ENCODE data around the gene INPP5K. TPM values are rescaled to one million over a fixed set of nuclear protein-coding genes. Genes with fewer than 3 reads are reported as not detected.
"Not testable (repeated sequence)": the region's sequence is repeated elsewhere in the genome, so short reads cannot be mapped to it uniquely, and the experiment has no call there.

Gene INPP5K
- total and polyA plus RNA-seq, 10 of the 15 experiments (the other 5 are each of a cell fraction or from before 2014, with no cell fraction given) = 0.58 to 41.2 (median 23.3) TPM

DNA sequence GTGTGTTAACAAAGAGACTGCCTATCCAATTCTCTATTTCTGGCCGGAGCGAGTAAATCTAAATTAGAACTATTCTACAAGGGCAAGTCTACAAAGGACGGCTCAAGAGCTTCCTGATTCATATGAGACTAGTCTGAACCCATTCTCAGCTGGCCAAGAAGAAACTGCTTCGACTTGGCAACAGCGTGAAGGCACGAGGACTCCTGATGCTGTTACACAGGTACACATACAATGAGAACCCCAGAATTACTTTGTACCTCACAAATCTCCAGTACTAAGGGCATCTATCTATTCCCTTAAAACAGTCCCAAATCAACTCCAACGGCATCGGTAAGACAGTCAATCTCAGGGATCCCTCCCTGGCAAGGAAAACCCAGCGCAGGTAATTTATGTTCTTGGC is 61.9 kb downstream of the INPP5K start:
- H3K27me3 ChIP-seq (replicated peaks in 1 of 2; ENCODE audit: control insufficient read depth in 2 of 2, insufficient read depth in 2 of 2, low read length in 1 of 2) = no peaks in the 10 kb centered on the region
- intact Hi-C loops (cut with micrococcal nuclease; ENCODE audit: unreplicated experiment) (no loop called here), in situ Hi-C loops (cut with MboI) (no loop called here)
- DNase-seq (ENCODE audit: low read depth, low spot score) (no peak), ATAC-seq (no peak), FAIRE-seq (no peak)
- peak overlapping the region; percentile 89; the same call in 1 of the 2 replicates for H3K27ac ChIP-seq (ENCODE audit: control insufficient read depth, insufficient read depth)
- peak overlapping the region; percentile 73 for H3K4me3 ChIP-seq
- H4K20me1 ChIP-seq (ENCODE audit: control insufficient read depth, insufficient read depth) = peaks cover 7% of the 10 kb centered on the region; the same call in 1 of the 2 replicates
- WGBS (ENCODE audit: insufficient coverage, insufficient replicate concordance, low lambda C conversion rate, missing lambda C conversion rate) = 46% methylated on average over 9 of the region's 9 CpGs
- no peak for TF ChIP-seq SPI1 (IDR thresholded peaks at IDR 0.05; ENCODE audit: borderline replicate concordance, insufficient read depth, low read depth, low read length)
- peaks cover 3% of the 10 kb centered on the region; the same call in 1 of the 2 replicates for H3K4me1 ChIP-seq (ENCODE audit: control insufficient read depth, insufficient read depth, low read length)
- ChIA-PET CTCF (interaction anchor here (0.7 to 2.3 kb wide), 3 partner anchors 61 to 89 kb away, joined by 3 to 16 read pairs (median 4); no protein-coding TSS in a partner anchor), RAD21 (ENCODE audit: unreplicated experiment) (interaction anchor here (1.1 to 1.9 kb wide), 3 partner anchors 62 to 89 kb away, joined by 3 to 11 read pairs (median 8); partner anchors contain the start of gene INPP5K), POLR2A (interaction anchor here (0.6 to 1.8 kb wide), 3 partner anchors 56 to 200 kb away, joined by 3 to 4 read pairs (median 3); no protein-coding TSS in a partner anchor), SMC1A (ENCODE audit: uncharacterized antibody, unreplicated experiment) (interaction anchor here (0.7 to 2.1 kb wide), 6 partner anchors 34 to 172 kb away, joined by 3 to 8 read pairs (median 4); no protein-coding TSS in a partner anchor)
- H3K9me3 ChIP-seq (replicated peaks; ENCODE audit: control insufficient read depth, insufficient read depth, low read length) = no peaks in the 10 kb centered on the region
- BruUV-seq (replicated peaks) = no TSS peak
- H3K4me2 ChIP-seq (ENCODE audit: control insufficient read depth, insufficient read depth) = peak overlapping the region; percentile 83
- H3K36me3 ChIP-seq (ENCODE audit: control insufficient read depth in 2 of 2, insufficient read depth in 2 of 2, low read length in 1 of 2) = peaks cover 0 to 10% of the 10 kb centered on the region in 2 experiments; a peak in 2 of 4 replicates
- H3K9ac ChIP-seq (ENCODE audit: control insufficient read depth, insufficient read depth, low read length) = peak overlapping the region; percentile 90
- peaks cover 54% of the 10 kb centered on the region for H3K79me2 ChIP-seq (ENCODE audit: control insufficient read depth, insufficient read depth, low read length)
- H2AFZ ChIP-seq (ENCODE audit: control insufficient read depth, low read depth, low read length) = no peak overlapping the region

DNA sequence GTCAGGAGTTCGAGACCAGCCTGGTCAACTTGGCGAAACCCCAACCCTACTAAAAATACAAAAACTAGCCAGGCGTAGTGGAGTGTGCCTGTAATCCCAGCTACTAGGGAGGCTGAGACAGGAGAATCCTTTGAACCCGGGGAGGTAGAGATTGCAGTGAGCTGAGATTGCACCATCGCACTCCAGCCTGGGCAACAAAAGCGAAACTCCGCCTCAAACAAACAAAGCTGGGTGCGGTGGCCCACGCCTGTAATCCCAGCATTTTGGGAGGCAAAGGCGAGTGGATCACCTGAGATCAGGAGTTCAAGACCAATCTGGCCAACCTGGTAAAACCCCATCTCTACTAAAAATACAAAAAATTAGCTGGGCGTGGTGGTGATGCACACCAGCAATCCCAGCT is 62.7 kb downstream of the INPP5K start:
- intact Hi-C loops (cut with micrococcal nuclease; ENCODE audit: unreplicated experiment); H3K27ac ChIP-seq (ENCODE audit: control insufficient read depth, insufficient read depth); H3K9ac ChIP-seq (ENCODE audit: control insufficient read depth, insufficient read depth, low read length); H3K27me3 ChIP-seq (replicated peaks in 1 of 2; ENCODE audit: control insufficient read depth in 2 of 2, insufficient read depth in 2 of 2, low read length in 1 of 2); H3K4me1 ChIP-seq (ENCODE audit: control insufficient read depth, insufficient read depth, low read length); FAIRE-seq; ATAC-seq; H2AFZ ChIP-seq (ENCODE audit: control insufficient read depth, low read depth, low read length); H4K20me1 ChIP-seq (ENCODE audit: control insufficient read depth, insufficient read depth); H3K9me3 ChIP-seq (replicated peaks; ENCODE audit: control insufficient read depth, insufficient read depth, low read length); in situ Hi-C loops (cut with MboI); BruUV-seq (replicated peaks); DNase-seq (ENCODE audit: low read depth, low spot score): not testable (repeated sequence)
- ChIA-PET RAD21 (ENCODE audit: unreplicated experiment) (interaction anchor here (1.1 to 1.9 kb wide), 4 partner anchors 62 to 88 kb away, joined by 3 to 11 read pairs (median 6); partner anchors contain the start of gene INPP5K), SMC1A (ENCODE audit: uncharacterized antibody, unreplicated experiment) (interaction anchor here (0.7 to 2.1 kb wide), 7 partner anchors 33 to 173 kb away, joined by 3 to 8 read pairs (median 4); no protein-coding TSS in a partner anchor), POLR2A (interaction anchor here (0.6 to 1.8 kb wide), 3 partner anchors 57 to 200 kb away, joined by 3 to 4 read pairs (median 3); no protein-coding TSS in a partner anchor), CTCF (interaction anchor here (0.7 to 2.3 kb wide), 4 partner anchors 36 to 88 kb away, joined by 3 to 16 read pairs (median 4); no protein-coding TSS in a partner anchor)
- peak overlapping the region; percentile 40; the same call in 1 of the 2 replicates for H3K4me3 ChIP-seq
- H3K36me3 ChIP-seq (ENCODE audit: control insufficient read depth in 2 of 2, insufficient read depth in 2 of 2, low read length in 1 of 2) = peaks cover 0 to 11% of the 10 kb centered on the region in 2 experiments; a peak in 2 of 4 replicates
- peak overlapping the region; percentile 23; the same call in 1 of the 2 replicates for H3K4me2 ChIP-seq (ENCODE audit: control insufficient read depth, insufficient read depth)
- 87% methylated on average over 11 of the region's 11 CpGs for WGBS (ENCODE audit: insufficient coverage, insufficient replicate concordance, low lambda C conversion rate, missing lambda C conversion rate)
- peaks cover 62% of the 10 kb centered on the region for H3K79me2 ChIP-seq (ENCODE audit: control insufficient read depth, insufficient read depth, low read length)
